Astrocyte (in vitro differentiated cells and primary cell): ENCODE data around the gene LIMS1. TPM values are rescaled to one million over a fixed set of nuclear protein-coding genes. Genes with fewer than 3 reads are reported as not detected.

Experiments
- DNase-seq: peaks from one replicate; pipeline ENCODE4 v3.0.0-alpha.2; 2010; ENCODE audit warnings: low read depth
- FAIRE-seq: peaks from 2 replicates; lab custom pipeline; 2011; peaks lifted over from hg19 to GRCh38; lab: Jason Lieb, UNC
- H2AFZ ChIP-seq: 2 replicates; pipeline ENCODE4 v1.6.0; 2012; ENCODE audit warnings: low read depth, low read length, inconsistent platforms
- H3K27ac ChIP-seq: 2 replicates; pipeline ENCODE4 v1.5.1; 2011; ENCODE audit warnings: low read depth, low read length, inconsistent platforms
- H3K27me3 ChIP-seq: 2 replicates; pipeline ENCODE4 v1.6.0; 2011; ENCODE audit warnings: low read length, inconsistent platforms; ENCODE audit not compliant: insufficient read depth
- H3K36me3 ChIP-seq: 2 replicates; pipeline ENCODE4 v1.5.1; 2011; ENCODE audit warnings: low read length, inconsistent platforms; ENCODE audit not compliant: insufficient read depth
- H3K4me1 ChIP-seq: 2 replicates; pipeline ENCODE4 v1.5.1; 2011; ENCODE audit warnings: low read length, inconsistent platforms; ENCODE audit not compliant: insufficient read depth
- H3K4me2 ChIP-seq: 2 replicates; pipeline ENCODE4 v1.6.0; 2012; ENCODE audit warnings: low read length, inconsistent platforms
- H3K4me3 ChIP-seq: 2 replicates; pipeline ENCODE4 v1.5.1; 2011; ENCODE audit warnings: low read depth, mild to moderate bottlenecking, low read length, inconsistent platforms; ENCODE audit not compliant: insufficient read depth
- H3K79me2 ChIP-seq: 2 replicates; pipeline ENCODE4 v1.6.0; 2012; ENCODE audit warnings: mild to moderate bottlenecking, low read length, inconsistent platforms; ENCODE audit not compliant: insufficient read depth
- H3K9ac ChIP-seq: 2 replicates; pipeline ENCODE4 v1.6.0; 2012; ENCODE audit warnings: mild to moderate bottlenecking, low read length, inconsistent platforms
- H3K9me3 ChIP-seq: 2 replicates; pipeline ENCODE4 v1.5.1; 2012; ENCODE audit warnings: low read depth, mild to moderate bottlenecking, low read length, inconsistent platforms; ENCODE audit not compliant: insufficient read depth
- H4K20me1 ChIP-seq: 2 replicates; pipeline ENCODE4 v1.6.0; 2012; ENCODE audit warnings: low read length, inconsistent platforms; ENCODE audit not compliant: insufficient read depth
- H3K27ac Mint-ChIP-seq: one replicate; pipeline ENCODE4 v1.8.0; 2021; ENCODE audit warnings: mild to moderate bottlenecking, mixed read lengths; ENCODE audit not compliant: unreplicated experiment
- H3K27me3 Mint-ChIP-seq: one replicate; pipeline ENCODE4 v1.8.0; 2021; ENCODE audit warnings: low read depth, mixed read lengths; ENCODE audit not compliant: unreplicated experiment
- H3K36me3 Mint-ChIP-seq: one replicate; pipeline ENCODE4 v1.8.0; 2021; ENCODE audit warnings: low read depth, mixed read lengths; ENCODE audit not compliant: unreplicated experiment
- H3K4me1 Mint-ChIP-seq: one replicate; pipeline ENCODE4 v1.8.0; 2021; ENCODE audit warnings: low read depth, mixed read lengths; ENCODE audit not compliant: unreplicated experiment
- H3K4me3 Mint-ChIP-seq: one replicate; pipeline ENCODE4 v1.8.0; 2021; ENCODE audit warnings: mild to moderate bottlenecking, moderate library complexity, mixed read lengths; ENCODE audit not compliant: unreplicated experiment
- H3K9me3 Mint-ChIP-seq: one replicate; pipeline ENCODE4 v1.8.0; 2021; ENCODE audit warnings: mild to moderate bottlenecking, mixed read lengths; ENCODE audit not compliant: unreplicated experiment
- CTCF ChIP-seq: IDR thresholded peaks from 2 replicates; pipeline ENCODE4 v1.5.1; 2011; ENCODE audit warnings: low read depth, mild to moderate bottlenecking, inconsistent platforms, low read length, moderate library complexity; ENCODE audit not compliant: insufficient read depth
- EZH2 ChIP-seq: IDR thresholded peaks from 2 replicates; pipeline ENCODE4 v1.6.1; 2012; ENCODE audit warnings: mild to moderate bottlenecking, low read length, inconsistent platforms; ENCODE audit not compliant: insufficient read depth
- total RNA-seq: library from RNA; stranded (reverse); gene quantifications from 2 replicates; pipeline ENCODE4 v1.2.1, GENCODE V29; 2021

LIMS1 gene
- total RNA-seq, 1 donor from 2014 or later = 205 TPM

- H3K36me3 ChIP-seq = no peaks in the 10 kb centered on the region
- peaks cover 20% of the 10 kb centered on the region for H4K20me1 ChIP-seq
- no peak for TF ChIP-seq CTCF
- TF ChIP-seq EZH2 = no peak
- H3K27ac ChIP-seq = no peak overlapping the region
- H3K9me3 ChIP-seq = no peaks in the 10 kb centered on the region
- no peak overlapping the region for H2AFZ ChIP-seq
- no peaks in the 10 kb centered on the region for H3K27me3 Mint-ChIP-seq
- no peak overlapping the region for H3K27ac Mint-ChIP-seq
- no peaks in the 10 kb centered on the region for H3K27me3 ChIP-seq
- H3K9ac ChIP-seq = no peak overlapping the region
- H3K79me2 ChIP-seq = peaks cover 21% of the 10 kb centered on the region
- H3K4me1 Mint-ChIP-seq = peaks cover 7% of the 10 kb centered on the region
- H3K4me3 ChIP-seq = no peak overlapping the region
- peaks cover 7% of the 10 kb centered on the region for H3K36me3 Mint-ChIP-seq
- no peak overlapping the region for H3K4me2 ChIP-seq
- no peak overlapping the region for H3K4me3 Mint-ChIP-seq
- no peak for DNase-seq
- no peaks in the 10 kb centered on the region for H3K9me3 Mint-ChIP-seq
- FAIRE-seq = no peak
- peaks cover 10% of the 10 kb centered on the region for H3K4me1 ChIP-seq
Measured at GRCh38 chr2:108531674-108532055, 2.6 kb upstream of the LIMS1 start.

- peak overlapping the region; percentile 95 for H3K4me3 Mint-ChIP-seq
- H3K9me3 Mint-ChIP-seq = no peaks in the 10 kb centered on the region
- H3K36me3 Mint-ChIP-seq = peaks cover 4% of the 10 kb centered on the region
- Histone ChIP-seq H3K4me2 (peak overlapping the region; percentile 92), H3K27me3 (no peaks in the 10 kb centered on the region), H3K4me3 (peak overlapping the region; percentile 89), H2AFZ (no peak overlapping the region), H3K9me3 (no peaks in the 10 kb centered on the region), H3K9ac (peak overlapping the region; percentile 95), H3K4me1 (peaks cover 28% of the 10 kb centered on the region), H3K27ac (peak overlapping the region; percentile 83), H3K79me2 (peaks cover 52% of the 10 kb centered on the region), H3K36me3 (no peaks in the 10 kb centered on the region), H4K20me1 (peaks cover 51% of the 10 kb centered on the region)
- no peak for DNase-seq
- peaks cover 25% of the 10 kb centered on the region for H3K4me1 Mint-ChIP-seq
- no peak for TF ChIP-seq EZH2
- H3K27ac Mint-ChIP-seq = peak overlapping the region; percentile 97
- FAIRE-seq = peak; percentile 5
- H3K27me3 Mint-ChIP-seq = no peaks in the 10 kb centered on the region
Measured at GRCh38 chr2:108534584-108535356, 500 bp downstream of the LIMS1 start.

GRCh38 chr2:108535357-108535631, 1.0 kb downstream of the LIMS1 start:
- H3K4me1 Mint-ChIP-seq = peaks cover 26% of the 10 kb centered on the region

More at GRCh38 chr2:108535357-108535631, 1.0 kb downstream of the LIMS1 start:
- DNase-seq (no peak), FAIRE-seq (peak; percentile 54)
- Mint-ChIP-seq H3K27ac (peak overlapping the region; percentile 97), H3K27me3 (no peaks in the 10 kb centered on the region), H3K4me3 (peak overlapping the region; percentile 95), H3K9me3 (no peaks in the 10 kb centered on the region), H3K36me3 (peaks cover 5% of the 10 kb centered on the region)
- Histone ChIP-seq H3K36me3 (no peaks in the 10 kb centered on the region), H3K27ac (peak overlapping the region; percentile 83), H3K27me3 (no peaks in the 10 kb centered on the region), H3K9me3 (no peaks in the 10 kb centered on the region), H3K79me2 (peaks cover 57% of the 10 kb centered on the region), H3K9ac (peak overlapping the region; percentile 95), H3K4me3 (peak overlapping the region; percentile 89), H3K4me2 (peak overlapping the region; percentile 92), H4K20me1 (peaks cover 54% of the 10 kb centered on the region), H2AFZ (no peak overlapping the region), H3K4me1 (peaks cover 28% of the 10 kb centered on the region)
- TF ChIP-seq EZH2 (no peak), CTCF (no peak)
